Esophagus muscularis mucosa (tissue), 4 donors: ENCODE data around the gene UQCR10.

Experiments used
- EP300 ChIP-seq: sonication (generic); formaldehyde crosslinking; IDR thresholded peaks from one replicate; pipeline ENCODE4 v1.6.1; 2017; ENCODE audit warnings: antibody characterized with exemption
- POLR2A ChIP-seq: fragments of 450-650 bp; IDR thresholded peaks from one replicate; pipeline ENCODE4 v1.6.1; 2017; ENCODE audit warnings: antibody characterized with exemption, moderate library complexity, mild to moderate bottlenecking, low read depth
- POLR2AphosphoS5 ChIP-seq, 2 donors: sonication (generic); formaldehyde crosslinking; IDR thresholded peaks; one replicate each; pipeline ENCODE4 v1.6.1; 2017; ENCODE audit warnings: antibody characterized with exemption in 2 of 2
- TF ChIP-seq, protein P1 (sequence below), 3 experiments: fragments of 200-600 bp in 2 of 3; fragments of 450-650 bp in 1 of 3; sonication (generic) in 2 of 3; IDR thresholded peaks; one replicate each; pipeline ENCODE4 v1.5.1; 2017 to 2019; ENCODE audit warnings: antibody characterized with exemption in 3 of 3, mild to moderate bottlenecking in 2 of 3, moderate library complexity in 1 of 3

DNA sequence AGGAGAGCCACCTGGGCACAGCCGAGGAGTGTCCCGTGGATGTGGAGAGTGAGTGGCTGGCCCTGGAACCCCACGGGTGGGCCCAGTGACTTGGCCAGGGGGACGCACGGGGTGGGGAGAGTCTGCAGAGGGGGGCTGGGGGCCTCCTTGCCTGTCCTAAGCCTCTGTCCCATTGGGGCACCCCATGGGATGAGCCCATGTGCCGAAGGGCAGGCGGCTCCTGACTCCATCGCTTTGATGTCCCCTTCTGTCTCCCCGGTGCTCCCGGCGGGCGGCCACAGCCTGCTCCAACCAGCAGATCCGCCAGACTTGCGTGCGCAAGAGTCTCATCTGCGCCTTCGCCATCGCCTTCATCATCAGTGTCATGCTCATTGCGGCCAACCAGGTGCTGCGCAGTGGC lies 38.0 kb upstream of the UQCR10 start:
- TF ChIP-seq, protein P1, sequence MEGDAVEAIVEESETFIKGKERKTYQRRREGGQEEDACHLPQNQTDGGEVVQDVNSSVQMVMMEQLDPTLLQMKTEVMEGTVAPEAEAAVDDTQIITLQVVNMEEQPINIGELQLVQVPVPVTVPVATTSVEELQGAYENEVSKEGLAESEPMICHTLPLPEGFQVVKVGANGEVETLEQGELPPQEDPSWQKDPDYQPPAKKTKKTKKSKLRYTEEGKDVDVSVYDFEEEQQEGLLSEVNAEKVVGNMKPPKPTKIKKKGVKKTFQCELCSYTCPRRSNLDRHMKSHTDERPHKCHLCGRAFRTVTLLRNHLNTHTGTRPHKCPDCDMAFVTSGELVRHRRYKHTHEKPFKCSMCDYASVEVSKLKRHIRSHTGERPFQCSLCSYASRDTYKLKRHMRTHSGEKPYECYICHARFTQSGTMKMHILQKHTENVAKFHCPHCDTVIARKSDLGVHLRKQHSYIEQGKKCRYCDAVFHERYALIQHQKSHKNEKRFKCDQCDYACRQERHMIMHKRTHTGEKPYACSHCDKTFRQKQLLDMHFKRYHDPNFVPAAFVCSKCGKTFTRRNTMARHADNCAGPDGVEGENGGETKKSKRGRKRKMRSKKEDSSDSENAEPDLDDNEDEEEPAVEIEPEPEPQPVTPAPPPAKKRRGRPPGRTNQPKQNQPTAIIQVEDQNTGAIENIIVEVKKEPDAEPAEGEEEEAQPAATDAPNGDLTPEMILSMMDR (IDR thresholded peaks at IDR 0.05), result no peak
- TF ChIP-seq EP300 (no peak), POLR2AphosphoS5 (IDR thresholded peaks at IDR 0.05) (no peak), POLR2A (no peak)
